ENCODE data around the gene LGR4. TPM values are rescaled to one million over a fixed set of nuclear protein-coding genes. Genes with fewer than 3 reads are reported as not detected.

The LGR4 gene
- total and polyA plus RNA-seq, 4 donors: 4.6 to 25.7 (median 21.5) TPM

DNA sequence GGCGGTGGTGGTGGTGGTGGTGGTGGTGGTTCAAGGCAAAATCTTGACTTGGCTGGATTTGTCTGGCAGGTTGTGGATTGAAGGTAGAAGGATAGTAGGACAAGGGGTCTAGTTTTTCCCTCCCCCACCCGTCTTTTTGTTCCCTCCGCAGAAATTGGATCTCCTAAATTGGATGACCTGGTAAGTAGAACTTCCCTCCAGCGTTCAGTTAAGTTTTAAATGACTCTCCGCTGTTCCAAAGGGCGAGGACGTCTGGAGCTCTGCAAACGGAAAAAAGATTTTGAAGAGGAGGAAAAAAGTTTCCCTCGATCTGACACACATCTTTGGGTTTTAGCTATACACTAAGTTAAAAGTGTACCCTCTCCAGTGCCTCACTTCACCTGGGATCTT lies 422 bp upstream of the LGR4 start:
- Histone ChIP-seq H3K4me1 (ENCODE audit: control insufficient read depth in 1 of 2, insufficient read depth in 2 of 2, low read length in 2 of 2) (peaks cover 0 to 2% of the 10 kb centered on the region in 2 donors), H3K9me3 (ENCODE audit: control insufficient read depth, low read length) (no peaks in the 10 kb centered on the region), H3K4me3 (ENCODE audit: low read length in 2 of 2) (peak overlapping the region in 1 of 2 donors; percentile 24), H3K27me3 (ENCODE audit: control insufficient read depth in 1 of 2, insufficient read depth in 2 of 2, low read length in 1 of 2) (no peaks in the 10 kb centered on the region), H3K27ac (ENCODE audit: low read depth in 1 of 2, low read length in 2 of 2) (no peak overlapping the region), H3K36me3 (ENCODE audit: control insufficient read depth in 1 of 2, insufficient read depth in 2 of 2, low read length in 1 of 2) (no peaks in the 10 kb centered on the region)
- ATAC-seq (ENCODE audit: low FRiP score) (peak; percentile 12), DNase-seq (no peak)
- 1 to 2% methylated on average over 9 of the region's 9 CpGs for WGBS, 2 donors
- intact Hi-C loops (cut with DNase I): loop anchor here (2.0 to 5.0 kb wide), 4 partner anchors 88 to 191 kb away; partner anchors contain the start of gene CCDC34 (in 2 of the 2)

DNA sequence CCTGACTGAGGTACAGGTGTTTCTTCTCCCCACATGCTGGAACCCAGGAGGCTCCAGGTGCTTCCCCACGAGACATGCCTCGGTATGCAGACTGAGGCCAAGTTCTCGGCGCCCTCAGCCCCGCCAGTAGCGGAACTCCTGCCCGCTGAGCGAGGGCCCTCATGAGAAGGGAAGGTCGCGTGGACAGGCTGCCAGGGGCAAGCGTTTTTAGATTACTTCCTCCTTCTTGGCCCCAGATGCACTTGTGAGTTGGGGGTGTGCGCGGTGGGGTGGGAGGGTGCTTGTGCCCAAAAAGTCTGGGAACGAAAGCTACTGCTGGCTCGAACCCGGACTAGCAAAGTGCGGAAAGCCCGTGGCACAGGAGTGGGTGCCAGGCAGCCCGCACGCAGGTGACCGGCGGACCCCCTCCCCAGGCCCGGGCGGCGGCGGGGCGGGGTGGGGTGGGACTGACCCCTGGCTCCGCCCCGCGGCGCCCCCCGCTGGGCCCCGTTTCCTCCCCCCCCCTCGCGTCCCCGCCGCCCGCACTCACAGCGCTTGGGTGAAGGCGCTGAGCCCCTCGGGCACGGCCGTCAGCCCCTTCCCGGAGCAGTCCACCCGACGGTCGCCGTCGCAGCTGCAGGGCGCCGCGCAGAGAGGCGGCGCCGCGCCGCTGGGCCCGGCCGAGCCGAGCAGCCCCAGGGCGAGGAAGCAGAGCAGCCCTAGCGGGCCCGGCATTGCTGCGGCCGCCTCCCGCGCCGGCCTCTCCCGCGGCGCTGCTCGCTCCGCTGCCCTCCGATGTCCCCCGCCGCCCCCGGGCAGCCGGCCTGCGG lies 797 bp downstream of the LGR4 start:
- intact Hi-C loops (cut with DNase I): loop anchor here (2.0 to 5.0 kb wide), 4 partner anchors 87 to 189 kb away; partner anchors contain the start of gene CCDC34 (in 2 of the 2)
- H3K36me3 ChIP-seq (ENCODE audit: control insufficient read depth in 1 of 2, insufficient read depth in 2 of 2, low read length in 1 of 2): no peaks in the 10 kb centered on the region
- H3K27me3 ChIP-seq (ENCODE audit: control insufficient read depth in 1 of 2, insufficient read depth in 2 of 2, low read length in 1 of 2): no peaks in the 10 kb centered on the region
- ATAC-seq (ENCODE audit: low FRiP score) (peak; percentile 55), DNase-seq (peak; percentile 73 to 81)
- H3K9me3 ChIP-seq (ENCODE audit: control insufficient read depth, low read length): no peaks in the 10 kb centered on the region
- 0 to 1% methylated on average over 32 to 79 of the region's 79 CpGs for WGBS, 2 donors
- peak overlapping the region; percentile 89 to 93 for H3K4me3 ChIP-seq (ENCODE audit: low read length in 2 of 2)
- peaks cover 0 to 2% of the 10 kb centered on the region in 2 donors for H3K4me1 ChIP-seq (ENCODE audit: control insufficient read depth in 1 of 2, insufficient read depth in 2 of 2, low read length in 2 of 2)
- H3K27ac ChIP-seq (ENCODE audit: low read depth in 1 of 2, low read length in 2 of 2): peak overlapping the region; percentile 24 to 85

DNA sequence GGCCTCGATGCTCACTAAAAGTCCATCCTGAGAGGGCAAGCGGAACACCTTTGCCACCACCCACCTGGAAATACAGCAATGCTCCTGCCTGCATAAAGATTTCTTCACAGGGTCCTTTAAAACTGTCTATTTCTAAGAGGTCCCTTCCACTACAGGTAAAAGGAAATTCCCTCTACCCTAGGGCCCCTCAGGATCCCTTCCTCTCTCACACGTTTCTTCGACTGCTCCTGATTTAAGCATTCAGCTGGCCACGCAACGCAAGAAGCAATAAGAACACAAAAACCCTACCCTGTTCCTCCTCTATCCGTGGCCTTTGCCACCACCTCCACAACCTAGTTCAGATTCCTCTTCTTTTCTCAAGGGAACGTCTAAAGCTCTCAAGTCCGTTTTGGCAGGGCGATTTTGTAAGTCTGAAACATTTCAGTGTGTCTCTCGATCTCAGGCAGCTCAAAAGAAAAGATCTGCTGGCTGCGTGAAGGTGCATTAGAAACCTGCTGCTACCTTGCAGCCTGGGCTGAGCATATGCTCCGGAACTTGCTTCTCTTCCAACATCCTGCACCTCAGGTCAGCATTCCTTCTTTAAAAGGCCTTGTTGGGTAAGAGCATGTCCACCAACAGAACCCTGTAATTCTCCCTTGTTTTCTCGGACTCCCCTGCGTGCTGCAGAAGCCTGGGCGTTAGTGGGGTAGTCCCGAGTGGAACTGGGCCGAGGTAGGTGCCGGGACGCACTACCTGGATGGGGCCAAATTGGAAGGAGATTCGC lies 1.6 kb downstream of the LGR4 start:
- H3K4me1 ChIP-seq (ENCODE audit: control insufficient read depth in 1 of 2, insufficient read depth in 2 of 2, low read length in 2 of 2): peaks cover 0 to 2% of the 10 kb centered on the region in 2 donors
- DNase-seq: no peak
- no peak overlapping the region for H3K27ac ChIP-seq (ENCODE audit: low read depth in 1 of 2, low read length in 2 of 2)
- peak overlapping the region; percentile 89 to 93 for H3K4me3 ChIP-seq (ENCODE audit: low read length in 2 of 2)
- no peaks in the 10 kb centered on the region for H3K27me3 ChIP-seq (ENCODE audit: control insufficient read depth in 1 of 2, insufficient read depth in 2 of 2, low read length in 1 of 2)
- no peaks in the 10 kb centered on the region for H3K36me3 ChIP-seq (ENCODE audit: control insufficient read depth in 1 of 2, insufficient read depth in 2 of 2, low read length in 1 of 2)
- peak; percentile 2 for ATAC-seq (ENCODE audit: low FRiP score)
- intact Hi-C loops (cut with DNase I): loop anchor here (5.0 kb wide), 3 partner anchors 89 to 189 kb away; partner anchors contain the start of gene CCDC34 (in 2 of the 2)
- 8% methylated on average over 21 of the region's 21 CpGs for WGBS, 2 donors
- H3K9me3 ChIP-seq (ENCODE audit: control insufficient read depth, low read length): no peaks in the 10 kb centered on the region

DNA sequence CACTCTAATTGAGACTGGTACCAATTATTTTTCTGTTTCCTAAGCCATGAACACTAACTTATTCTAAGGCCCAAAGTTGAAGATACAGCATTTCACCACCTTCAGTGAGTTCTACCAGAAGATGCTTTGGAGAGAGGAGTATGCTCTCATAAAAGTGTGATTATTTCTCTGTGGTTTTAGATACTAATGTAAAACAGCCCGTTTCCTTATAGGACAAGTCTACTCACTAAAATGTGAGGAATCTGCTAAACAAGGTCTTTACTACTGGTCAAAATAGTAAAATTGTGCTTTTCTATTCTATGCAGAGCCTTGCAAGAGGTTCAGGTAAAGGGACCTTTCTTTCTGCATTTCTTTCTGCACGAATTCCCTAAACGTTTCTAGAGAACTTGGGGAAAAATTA lies 2.4 kb downstream of the LGR4 start:
- DNase-seq (no peak), ATAC-seq (ENCODE audit: low FRiP score) (no peak)
- H3K4me3 ChIP-seq (ENCODE audit: low read length in 2 of 2): no peak overlapping the region
- no peaks in the 10 kb centered on the region for H3K27me3 ChIP-seq (ENCODE audit: control insufficient read depth in 1 of 2, insufficient read depth in 2 of 2, low read length in 1 of 2)
- H3K36me3 ChIP-seq (ENCODE audit: control insufficient read depth in 1 of 2, insufficient read depth in 2 of 2, low read length in 1 of 2): no peaks in the 10 kb centered on the region
- intact Hi-C loops (cut with DNase I): loop anchor here (5.0 kb wide), 3 partner anchors 88 to 188 kb away; partner anchors contain the start of gene CCDC34 (in 2 of the 2)
- 11 to 25% methylated on average over 3 of the region's 3 CpGs for WGBS, 2 donors
- H3K9me3 ChIP-seq (ENCODE audit: control insufficient read depth, low read length): no peaks in the 10 kb centered on the region
- H3K27ac ChIP-seq (ENCODE audit: low read depth in 1 of 2, low read length in 2 of 2): no peak overlapping the region
- peaks cover 3 to 7% of the 10 kb centered on the region in 2 donors for H3K4me1 ChIP-seq (ENCODE audit: control insufficient read depth in 1 of 2, insufficient read depth in 2 of 2, low read length in 2 of 2)

DNA sequence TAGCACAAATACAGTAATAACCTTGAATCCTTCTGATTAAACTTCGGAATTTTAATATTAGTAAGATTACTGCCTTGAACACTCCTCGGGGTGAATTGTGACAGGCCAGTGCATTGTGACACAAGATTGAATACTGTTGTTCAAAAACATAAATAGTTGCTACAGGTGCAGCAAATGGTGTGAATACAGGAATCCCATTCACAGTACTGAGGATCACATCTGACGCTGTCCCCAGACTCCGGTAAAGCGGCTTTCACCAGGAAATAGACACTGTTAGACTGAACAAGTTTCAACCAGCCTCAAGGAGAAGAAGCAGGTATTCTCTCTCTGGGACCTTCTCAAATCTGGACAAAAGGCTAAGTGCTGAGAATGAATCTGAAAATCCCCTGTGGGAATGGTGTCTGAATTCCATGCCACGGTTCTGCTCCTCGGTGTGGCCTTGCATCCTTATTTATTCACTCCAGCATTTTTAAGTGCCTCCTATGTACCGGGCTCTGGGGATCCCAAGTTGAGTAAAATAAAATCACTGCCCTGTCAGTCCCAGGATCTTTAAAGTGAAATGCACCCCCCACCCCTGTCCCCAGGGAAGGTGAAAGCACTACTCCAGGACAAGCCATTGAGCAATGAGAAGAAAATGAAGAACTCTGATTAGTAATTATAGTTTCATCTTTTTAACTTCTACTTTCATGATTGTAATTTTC lies 3.4 kb downstream of the LGR4 start:
- no peaks in the 10 kb centered on the region for H3K27me3 ChIP-seq (ENCODE audit: control insufficient read depth in 1 of 2, insufficient read depth in 2 of 2, low read length in 1 of 2)
- H3K36me3 ChIP-seq (ENCODE audit: control insufficient read depth in 1 of 2, insufficient read depth in 2 of 2, low read length in 1 of 2): no peaks in the 10 kb centered on the region
- peak overlapping the region in 1 of 2 donors; percentile 34 for H3K4me3 ChIP-seq (ENCODE audit: low read length in 2 of 2)
- intact Hi-C loops (cut with DNase I): no loop called here
- H3K27ac ChIP-seq (ENCODE audit: low read depth in 1 of 2, low read length in 2 of 2): no peak overlapping the region
- no peak for DNase-seq
- no peaks in the 10 kb centered on the region for H3K9me3 ChIP-seq (ENCODE audit: control insufficient read depth, low read length)
- WGBS, 2 donors: 21 to 25% methylated on average over 8 of the region's 8 CpGs
- no peak for ATAC-seq (ENCODE audit: low FRiP score)
- peaks cover 6 to 10% of the 10 kb centered on the region in 2 donors for H3K4me1 ChIP-seq (ENCODE audit: control insufficient read depth in 1 of 2, insufficient read depth in 2 of 2, low read length in 2 of 2)

DNA sequence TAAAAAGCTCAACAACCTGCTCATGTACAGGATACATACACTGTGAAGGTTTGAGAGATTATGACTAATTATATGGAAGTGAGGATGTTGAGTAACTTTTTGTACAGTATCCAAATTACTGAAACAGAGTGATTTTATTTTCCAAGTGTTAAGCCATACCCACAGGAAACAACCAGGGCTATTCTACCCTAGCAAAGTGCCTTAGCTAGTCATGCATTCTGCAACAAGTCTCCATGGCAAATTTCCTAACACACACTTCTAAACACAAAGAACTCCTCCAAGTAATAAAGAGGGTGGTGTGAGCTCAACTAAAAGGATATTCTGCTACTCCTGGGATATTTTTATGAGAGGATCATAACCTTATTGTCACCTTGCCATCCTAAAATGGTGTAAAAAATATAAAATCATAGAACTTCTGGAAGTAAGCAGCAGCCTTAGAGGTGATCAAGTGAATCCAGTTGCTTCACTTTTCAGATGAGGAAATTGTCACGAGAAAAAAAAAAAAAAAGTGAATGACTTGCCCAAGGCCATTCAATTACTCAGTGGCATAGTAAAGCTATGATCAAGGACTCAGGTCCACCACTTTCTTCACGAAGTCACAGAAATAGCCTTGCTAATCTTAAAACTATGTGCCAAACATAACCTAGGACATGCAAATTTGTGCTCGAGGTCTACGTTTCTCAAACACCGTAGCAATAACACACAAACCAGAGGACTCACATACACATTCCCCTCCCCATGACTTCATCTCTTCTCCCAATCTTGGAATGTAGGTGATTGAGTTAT lies 4.2 kb downstream of the LGR4 start:
- peaks cover 7 to 10% of the 10 kb centered on the region in 2 donors for H3K4me1 ChIP-seq (ENCODE audit: control insufficient read depth in 1 of 2, insufficient read depth in 2 of 2, low read length in 2 of 2)
- intact Hi-C loops (cut with DNase I): no loop called here
- H3K27ac ChIP-seq (ENCODE audit: low read depth in 1 of 2, low read length in 2 of 2): no peak overlapping the region
- peak overlapping the region in 1 of 2 donors; percentile 34 for H3K4me3 ChIP-seq (ENCODE audit: low read length in 2 of 2)
- DNase-seq: no peak
- H3K36me3 ChIP-seq (ENCODE audit: control insufficient read depth in 1 of 2, insufficient read depth in 2 of 2, low read length in 1 of 2): no peaks in the 10 kb centered on the region
- ATAC-seq (ENCODE audit: low FRiP score): no peak
- H3K27me3 ChIP-seq (ENCODE audit: control insufficient read depth in 1 of 2, insufficient read depth in 2 of 2, low read length in 1 of 2): no peaks in the 10 kb centered on the region
- WGBS, 2 donors: 11 to 13% methylated on average over 5 of the region's 5 CpGs
- no peaks in the 10 kb centered on the region for H3K9me3 ChIP-seq (ENCODE audit: control insufficient read depth, low read length)

DNA sequence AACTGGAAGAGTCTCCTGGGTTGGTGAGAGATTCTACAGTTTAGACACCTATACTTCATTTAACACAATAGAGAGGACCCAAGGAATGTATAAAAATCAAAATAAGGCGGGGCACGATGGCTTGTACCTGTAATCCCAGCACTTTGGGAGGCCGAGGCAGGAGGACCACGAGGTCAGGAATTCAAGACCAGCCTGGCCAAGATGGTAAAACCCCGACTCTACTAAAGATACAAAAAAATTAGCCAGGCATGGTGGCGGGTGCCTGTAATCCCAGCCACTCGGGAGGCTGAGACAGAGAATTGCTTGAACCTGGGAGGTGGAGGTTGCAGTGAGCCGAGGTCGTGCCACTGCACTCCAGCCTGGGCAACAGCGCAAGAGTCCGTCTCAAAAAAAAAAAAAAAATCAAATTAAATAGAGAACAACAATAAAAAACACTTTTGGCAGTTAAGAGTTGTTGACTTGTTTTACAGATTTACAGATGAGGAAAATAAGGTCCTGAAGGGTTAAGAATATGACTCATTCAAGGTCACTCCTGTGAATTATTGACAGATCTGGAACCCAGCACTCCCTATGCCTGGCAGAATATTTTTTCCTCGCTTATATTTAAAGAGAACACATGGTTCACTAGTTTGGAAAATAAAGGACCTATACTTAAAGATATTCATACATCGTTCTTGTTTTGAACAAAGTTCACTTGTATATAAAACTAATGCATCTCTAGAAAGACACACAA lies 5.2 kb downstream of the LGR4 start:
- Histone ChIP-seq H3K27me3 (ENCODE audit: control insufficient read depth in 1 of 2, insufficient read depth in 2 of 2, low read length in 1 of 2) (no peaks in the 10 kb centered on the region), H3K27ac (ENCODE audit: low read depth in 1 of 2, low read length in 2 of 2) (no peak overlapping the region), H3K4me3 (ENCODE audit: low read length in 2 of 2) (no peak overlapping the region), H3K9me3 (ENCODE audit: control insufficient read depth, low read length) (no peaks in the 10 kb centered on the region), H3K36me3 (ENCODE audit: control insufficient read depth in 1 of 2, insufficient read depth in 2 of 2, low read length in 1 of 2) (no peaks in the 10 kb centered on the region), H3K4me1 (ENCODE audit: control insufficient read depth in 1 of 2, insufficient read depth in 2 of 2, low read length in 2 of 2) (peaks cover 7 to 10% of the 10 kb centered on the region in 2 donors)
- ATAC-seq (ENCODE audit: low FRiP score) (no peak), DNase-seq (no peak)
- WGBS, 2 donors: 90 to 93% methylated on average over 13 of the region's 13 CpGs
- intact Hi-C loops (cut with DNase I): no loop called here

All from aorta (tissue), 5 donors.